SK-N-SH treated with all-trans-retinoic acid at 6 μM for 48 hours (cell line): ENCODE measurements around the gene PAK2.

Source experiments
- ATAC-seq: fragments of 200-7000 bp; cut with Tn5 transposase; 3 replicates; pipeline ENCODE4 v1.9.1; 2020; ENCODE audit warnings: mild to moderate bottlenecking, moderate library complexity
- BACH2 ChIP-seq: fragments of 250-450 bp; sonication (Bioruptor Pico); IDR thresholded peaks from 2 replicates; pipeline ENCODE4 v1.9.0; 2021; ENCODE audit warnings: mild to moderate bottlenecking, borderline replicate concordance
- CSDC2 ChIP-seq: fragments of 250-450 bp; sonication (Bioruptor Pico); IDR thresholded peaks from 2 replicates; pipeline ENCODE4 v1.5.0; 2020; ENCODE audit warnings: mild to moderate bottlenecking, moderate library complexity
- ESRRG ChIP-seq: fragments of 250-450 bp; sonication (Bioruptor Pico); IDR thresholded peaks from 2 replicates; pipeline ENCODE4 v1.6.1; 2021; ENCODE audit warnings: mild to moderate bottlenecking
- GLIS3 ChIP-seq: fragments of 250-450 bp; sonication (Bioruptor Pico); IDR thresholded peaks from 2 replicates; pipeline ENCODE4 v1.5.0; 2020; ENCODE audit warnings: mild to moderate bottlenecking, moderate library complexity
- OSR1 ChIP-seq: fragments of 250-450 bp; sonication (Bioruptor Pico); IDR thresholded peaks from 2 replicates; pipeline ENCODE4 v1.8.0; 2022; ENCODE audit warnings: moderate library complexity, mild to moderate bottlenecking, inconsistent platforms
- PATZ1 ChIP-seq: fragments of 250-450 bp; sonication (Bioruptor Pico); IDR thresholded peaks from 2 replicates; pipeline ENCODE4 v1.8.0; 2020; ENCODE audit warnings: mild to moderate bottlenecking, moderate library complexity, borderline replicate concordance
- POU6F1 ChIP-seq: fragments of 250-450 bp; sonication (Bioruptor Pico); IDR thresholded peaks from 2 replicates; pipeline ENCODE4 v1.8.0; 2021; ENCODE audit warnings: low read depth, mild to moderate bottlenecking, moderate library complexity, borderline replicate concordance
- PPARA ChIP-seq: fragments of 250-450 bp; sonication (Bioruptor Pico); IDR thresholded peaks from 2 replicates; pipeline ENCODE4 v1.5.0; 2020; ENCODE audit warnings: mild to moderate bottlenecking, borderline replicate concordance
- SNAI2 ChIP-seq: fragments of 250-450 bp; sonication (Bioruptor Pico); IDR thresholded peaks from 2 replicates; pipeline ENCODE4 v1.5.0; 2020; ENCODE audit warnings: mild to moderate bottlenecking, moderate library complexity
- TCF4 ChIP-seq: fragments of 250-450 bp; sonication (Bioruptor Pico); IDR thresholded peaks from 2 replicates; pipeline ENCODE4 v1.8.0; 2021; ENCODE audit warnings: mild to moderate bottlenecking, moderate library complexity, borderline replicate concordance
- TOX ChIP-seq: fragments of 250-450 bp; sonication (Bioruptor Pico); IDR thresholded peaks from 2 replicates; pipeline ENCODE4 v1.8.0; 2021; ENCODE audit warnings: mild to moderate bottlenecking, moderate library complexity, borderline replicate concordance
- TSHZ2 ChIP-seq: fragments of 250-450 bp; sonication (Bioruptor Pico); IDR thresholded peaks from 2 replicates; pipeline ENCODE4 v1.5.0; 2020; ENCODE audit warnings: mild to moderate bottlenecking, moderate library complexity
- ZFP3 ChIP-seq: fragments of 250-450 bp; sonication (Bioruptor Pico); IDR thresholded peaks from 2 replicates; pipeline ENCODE4 v1.5.0; 2020; ENCODE audit warnings: mild to moderate bottlenecking, moderate library complexity
- ZFP30 ChIP-seq: fragments of 450-650 bp; formaldehyde crosslinking; IDR thresholded peaks from 2 replicates; pipeline ENCODE4 v1.5.0; 2022; ENCODE audit warnings: mild to moderate bottlenecking, moderate library complexity
- ZNF565 ChIP-seq: fragments of 450-650 bp; formaldehyde crosslinking; conservative IDR thresholded peaks from 2 replicates; pipeline ENCODE4 v1.5.0; 2020; ENCODE audit warnings: low read depth, mild to moderate bottlenecking, moderate library complexity
- ZNF70 ChIP-seq: fragments of 450-650 bp; formaldehyde crosslinking; IDR thresholded peaks from 2 replicates; pipeline ENCODE4 v1.5.0; 2020; ENCODE audit warnings: mild to moderate bottlenecking, moderate library complexity
- ZNF8 ChIP-seq: fragments of 450-650 bp; formaldehyde crosslinking; IDR thresholded peaks from 2 replicates; pipeline ENCODE4 v1.5.0; 2020; ENCODE audit warnings: mild to moderate bottlenecking, moderate library complexity
- TF ChIP-seq, protein P1 (sequence below): fragments of 250-450 bp; sonication (Bioruptor Pico); IDR thresholded peaks from 2 replicates; pipeline ENCODE4 v1.5.1; 2020; ENCODE audit warnings: low read depth, mild to moderate bottlenecking, moderate library complexity

Gene PAK2

GRCh38 chr3:196739671-196740480 lies at the start of gene PAK2:
PAK2 (plus strand) TSS chr3:196739857; CDS start chr3:196782647, 42,790 bp downstream.
- no peak for TF ChIP-seq ZFP3 (CRISPR knock-in tag)
- no peak for TF ChIP-seq BACH2 (CRISPR knock-in tag)
- peak; percentile 99 for TF ChIP-seq PATZ1
- no peak for TF ChIP-seq POU6F1 (CRISPR knock-in tag)
- TF ChIP-seq ZFP30 (CRISPR knock-in tag), result no peak
- ATAC-seq, result peak; percentile 92

DNA sequence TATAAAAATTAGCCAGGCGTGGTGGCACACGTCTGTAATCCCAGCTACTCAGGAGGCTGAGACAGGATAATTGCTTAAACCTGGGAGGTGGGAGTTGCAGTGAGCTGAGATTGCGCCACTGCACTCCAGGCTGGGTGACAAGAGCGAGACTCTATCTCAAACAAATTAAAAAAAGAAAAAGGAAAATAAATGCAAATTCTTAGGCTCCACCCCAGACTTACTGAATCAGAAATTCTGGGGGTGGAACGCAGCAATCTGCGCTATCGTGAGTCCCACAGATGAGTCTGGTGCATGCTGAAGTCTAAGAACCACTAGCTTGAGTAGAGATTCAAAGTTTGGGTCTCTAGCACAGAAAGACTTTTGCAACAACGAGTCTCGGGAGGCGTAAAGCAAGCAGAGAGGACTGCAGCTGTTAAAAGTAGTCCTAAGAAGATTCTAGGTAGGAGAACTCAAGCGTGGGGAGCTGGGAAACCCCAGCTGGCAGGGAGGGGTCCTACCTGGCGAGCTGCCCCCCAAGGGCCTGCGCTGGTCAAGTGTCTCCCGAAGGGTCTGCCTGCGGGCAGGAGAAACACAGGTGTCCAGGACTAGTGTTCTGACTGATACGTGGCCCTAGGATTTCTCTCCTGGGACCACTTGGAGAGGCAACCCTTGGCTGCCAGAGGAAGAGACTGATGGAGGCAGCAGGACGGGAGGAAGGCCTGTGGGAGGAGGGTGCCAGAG lies 49.6 kb upstream of the PAK2 start:
- TF ChIP-seq ZFP30 (CRISPR knock-in tag) (no peak), PATZ1 (no peak), GLIS3 (no peak), PPARA (CRISPR knock-in tag) (no peak), TCF4 (no peak), CSDC2 (CRISPR knock-in tag) (no peak), ZNF70 (CRISPR knock-in tag) (no peak), OSR1 (CRISPR knock-in tag) (no peak), ZFP3 (CRISPR knock-in tag) (no peak), TOX (CRISPR knock-in tag) (no peak), SNAI2 (CRISPR knock-in tag) (no peak), POU6F1 (CRISPR knock-in tag) (no peak), ZNF8 (CRISPR knock-in tag) (no peak), BACH2 (CRISPR knock-in tag) (no peak), ZNF565 (CRISPR knock-in tag) (no peak)
- ATAC-seq, result no peak

GRCh38 chr3:196691386-196691785 lies 48.3 kb upstream of the PAK2 start:
- TF ChIP-seq PPARA (CRISPR knock-in tag) (no peak), ZNF8 (CRISPR knock-in tag) (no peak), PATZ1 (no peak), GLIS3 (no peak), TSHZ2 (CRISPR knock-in tag) (no peak), TOX (CRISPR knock-in tag) (no peak), SNAI2 (CRISPR knock-in tag) (no peak), BACH2 (CRISPR knock-in tag) (no peak), POU6F1 (CRISPR knock-in tag) (no peak), ESRRG (CRISPR knock-in tag) (no peak), ZNF70 (CRISPR knock-in tag) (no peak), TCF4 (no peak), ZFP30 (CRISPR knock-in tag) (no peak), OSR1 (CRISPR knock-in tag) (no peak)
- TF ChIP-seq, protein P1, sequence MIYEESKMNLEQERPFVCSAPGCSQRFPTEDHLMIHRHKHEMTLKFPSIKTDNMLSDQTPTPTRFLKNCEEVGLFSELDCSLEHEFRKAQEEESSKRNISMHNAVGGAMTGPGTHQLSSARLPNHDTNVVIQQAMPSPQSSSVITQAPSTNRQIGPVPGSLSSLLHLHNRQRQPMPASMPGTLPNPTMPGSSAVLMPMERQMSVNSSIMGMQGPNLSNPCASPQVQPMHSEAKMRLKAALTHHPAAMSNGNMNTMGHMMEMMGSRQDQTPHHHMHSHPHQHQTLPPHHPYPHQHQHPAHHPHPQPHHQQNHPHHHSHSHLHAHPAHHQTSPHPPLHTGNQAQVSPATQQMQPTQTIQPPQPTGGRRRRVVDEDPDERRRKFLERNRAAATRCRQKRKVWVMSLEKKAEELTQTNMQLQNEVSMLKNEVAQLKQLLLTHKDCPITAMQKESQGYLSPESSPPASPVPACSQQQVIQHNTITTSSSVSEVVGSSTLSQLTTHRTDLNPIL (CRISPR knock-in tag), result no peak
- no peak for ATAC-seq
